CD4-positive, alpha-beta T cell (primary cell): ENCODE measurements around the gene PGF. TPM values are rescaled to one million over a fixed set of nuclear protein-coding genes. Genes with fewer than 3 reads are reported as not detected.

Source experiments
- ATAC-seq: fragments of 200-7000 bp; cut with Tn5 transposase; one replicate; pipeline ENCODE4 v1.10.0; 2022; ENCODE audit warnings: mild to moderate bottlenecking; ENCODE audit not compliant: poor library complexity
- CTCF ChIA-PET: fragments of 350-600 bp; sonication (Branson Sonifier 250); formaldehyde crosslinking; loops from one replicate; lab custom pipeline; 2021; ENCODE audit warnings: antibody characterized with exemption, inconsistent platforms; lab: Charles Lee
- POLR2A ChIA-PET: fragments of 350-600 bp; sonication (Branson Sonifier 250); formaldehyde crosslinking; loops from one replicate; lab custom pipeline; 2021; ENCODE audit warnings: antibody characterized with exemption, inconsistent platforms; lab: Charles Lee
- DNase-seq, 14 experiments: peaks; one replicate each; pipeline ENCODE4 v3.0.0-alpha.2; 2013 to 2020; ENCODE audit warnings: mixed read lengths in 2 of 14
- H3K27ac ChIP-seq, 2 donors: one replicate each; pipeline versions ENCODE4 v1.5.1 to v1.7.0; 2013; ENCODE audit warnings: low read length in 2 of 2, low read depth in 1 of 2, mild to moderate bottlenecking in 1 of 2
- H3K27me3 ChIP-seq, 2 experiments: 1 replicate in 1 of 2; 2 replicates in 1 of 2; pipeline versions ENCODE4 v1.6.1 to v1.7.0; 2013; ENCODE audit warnings: low read length in 2 of 2, control low read depth in 1 of 2, mild to moderate bottlenecking in 1 of 2, moderate library complexity in 1 of 2; ENCODE audit not compliant: insufficient read depth in 2 of 2, control insufficient read depth in 1 of 2
- H3K36me3 ChIP-seq: one replicate; pipeline ENCODE4 v1.6.1; 2013; ENCODE audit warnings: low read length, control low read depth; ENCODE audit not compliant: insufficient read depth
- H3K4me1 ChIP-seq: one replicate; pipeline ENCODE4 v1.6.1; 2013; ENCODE audit warnings: low read length, control low read depth; ENCODE audit not compliant: insufficient read depth
- H3K4me3 ChIP-seq: one replicate; pipeline ENCODE4 v1.5.1; 2013; ENCODE audit warnings: mild to moderate bottlenecking, low read length, moderate library complexity
- H3K9me3 ChIP-seq, 2 experiments: 1 replicate in 1 of 2; 2 replicates in 1 of 2; pipeline versions ENCODE4 v1.6.1 to v1.7.0; 2013; ENCODE audit warnings: low read length in 2 of 2, mild to moderate bottlenecking in 2 of 2, control low read depth in 1 of 2, moderate library complexity in 1 of 2; ENCODE audit not compliant: control insufficient read depth in 1 of 2, insufficient read depth in 1 of 2
- H3K27ac Mint-ChIP-seq: one replicate; pipeline ENCODE4 v1.8.0; 2020; ENCODE audit warnings: mixed read lengths
- H3K27me3 Mint-ChIP-seq: one replicate; pipeline ENCODE4 v1.8.0; 2021; ENCODE audit warnings: mixed read lengths
- H3K36me3 Mint-ChIP-seq: one replicate; pipeline ENCODE4 v1.8.0; 2021; ENCODE audit warnings: low read depth, mixed read lengths
- H3K4me1 Mint-ChIP-seq: one replicate; pipeline ENCODE4 v1.8.0; 2021; ENCODE audit warnings: low read depth, mixed read lengths
- H3K4me3 Mint-ChIP-seq: one replicate; pipeline ENCODE4 v1.8.0; 2020; ENCODE audit warnings: mild to moderate bottlenecking, mixed read lengths
- H3K9me3 Mint-ChIP-seq: one replicate; pipeline ENCODE4 v1.8.0; 2020; ENCODE audit warnings: mixed read lengths
- CTCF ChIP-seq: fragments of 200-600 bp; IDR thresholded peaks from one replicate; pipeline ENCODE4 v1.8.0; 2022; ENCODE audit warnings: antibody characterized with exemption, mild to moderate bottlenecking
- intact Hi-C, 2 experiments: fragments of 100-400 bp; cut with DNase I in 1 of 2; cut with micrococcal nuclease in 1 of 2; formaldehyde crosslinking; loops; one replicate each; pipeline versions ENCODE4 v1.15.1 to v1.9.0; 2023 to 2025; cut with DNase I, micrococcal nuclease
- total RNA-seq, 174 experiments: library from RNA in 2 of 174; stranded (reverse) in 2 of 174; gene quantifications; one replicate each; pipeline ENCODE4 v1.2.3 and lab custom pipeline; 2021 to 2026

Gene PGF
- total RNA-seq, 2 experiments from 2014 or later, result 0.11 TPM; not detected in 1

GRCh38 chr14:74929242-74929641 is 26.2 kb downstream of the PGF start:
- Histone ChIP-seq H3K4me3 (no peak overlapping the region), H3K27ac (no peak overlapping the region), H3K4me1 (peaks cover 3% of the 10 kb centered on the region), H3K36me3 (no peaks in the 10 kb centered on the region), H3K27me3 (no peaks in the 10 kb centered on the region), H3K9me3 (no peaks in the 10 kb centered on the region)
- ATAC-seq (no peak), DNase-seq (no peak)
- Mint-ChIP-seq H3K4me1 (peaks cover 2% of the 10 kb centered on the region), H3K9me3 (no peaks in the 10 kb centered on the region), H3K27ac (no peak overlapping the region), H3K36me3 (no peaks in the 10 kb centered on the region), H3K4me3 (no peak overlapping the region), H3K27me3 (peaks cover 1% of the 10 kb centered on the region)
- no peak for TF ChIP-seq CTCF
- CTCF ChIA-PET, result no interaction called here
- POLR2A ChIA-PET, result no interaction called here
- intact Hi-C loops, result no loop called here

GRCh38 chr14:74927225-74927624 is 28.2 kb downstream of the PGF start:
- Histone ChIP-seq H3K27me3 (no peaks in the 10 kb centered on the region), H3K36me3 (no peaks in the 10 kb centered on the region), H3K9me3 (no peaks in the 10 kb centered on the region), H3K27ac (no peak overlapping the region), H3K4me3 (no peak overlapping the region), H3K4me1 (peaks cover 20% of the 10 kb centered on the region)
- POLR2A ChIA-PET, result no interaction called here
- H3K27me3 Mint-ChIP-seq, result peaks cover 8% of the 10 kb centered on the region
- H3K4me3 Mint-ChIP-seq, result no peak overlapping the region
- no peak for TF ChIP-seq CTCF
- H3K36me3 Mint-ChIP-seq, result no peaks in the 10 kb centered on the region
- H3K27ac Mint-ChIP-seq, result no peak overlapping the region
- DNase-seq, result no peak
- no peak for ATAC-seq
- CTCF ChIA-PET, result no interaction called here
- peaks cover 10% of the 10 kb centered on the region for H3K4me1 Mint-ChIP-seq
- no peaks in the 10 kb centered on the region for H3K9me3 Mint-ChIP-seq
- intact Hi-C loops, result no loop called here

GRCh38 chr14:74924061-74924460 is 31.3 kb downstream of the PGF start:
- Histone ChIP-seq H3K9me3 (no peaks in the 10 kb centered on the region), H3K4me1 (peaks cover 17% of the 10 kb centered on the region), H3K36me3 (no peaks in the 10 kb centered on the region), H3K4me3 (no peak overlapping the region), H3K27ac (no peak overlapping the region), H3K27me3 (no peaks in the 10 kb centered on the region)
- ChIA-PET POLR2A (interaction anchor here (1.1 to 1.2 kb wide), 2 partner anchors 14 to 140 kb away, joined by 3 to 4 read pairs; partner anchors contain the start of gene ACYP1), CTCF (no interaction called here)
- H3K4me1 Mint-ChIP-seq, result peaks cover 10% of the 10 kb centered on the region
- no peaks in the 10 kb centered on the region for H3K9me3 Mint-ChIP-seq
- no peak for ATAC-seq
- peaks cover 8% of the 10 kb centered on the region for H3K27me3 Mint-ChIP-seq
- peak overlapping the region; percentile 48 for H3K4me3 Mint-ChIP-seq
- no peak overlapping the region for H3K27ac Mint-ChIP-seq
- TF ChIP-seq CTCF, result no peak
- intact Hi-C loops, result no loop called here
- no peaks in the 10 kb centered on the region for H3K36me3 Mint-ChIP-seq
- DNase-seq, result no peak
